GM18861 (cell line): Measurements from ENCODE around the gene YWHAB.

ENCODE experiments used
- ATAC-seq: cut with Tn5 transposase; IDR thresholded peaks from one replicate; pipeline ENCODE4 v1.9.1; 2021; ENCODE audit not compliant: unreplicated experiment

YWHAB gene

DNA sequence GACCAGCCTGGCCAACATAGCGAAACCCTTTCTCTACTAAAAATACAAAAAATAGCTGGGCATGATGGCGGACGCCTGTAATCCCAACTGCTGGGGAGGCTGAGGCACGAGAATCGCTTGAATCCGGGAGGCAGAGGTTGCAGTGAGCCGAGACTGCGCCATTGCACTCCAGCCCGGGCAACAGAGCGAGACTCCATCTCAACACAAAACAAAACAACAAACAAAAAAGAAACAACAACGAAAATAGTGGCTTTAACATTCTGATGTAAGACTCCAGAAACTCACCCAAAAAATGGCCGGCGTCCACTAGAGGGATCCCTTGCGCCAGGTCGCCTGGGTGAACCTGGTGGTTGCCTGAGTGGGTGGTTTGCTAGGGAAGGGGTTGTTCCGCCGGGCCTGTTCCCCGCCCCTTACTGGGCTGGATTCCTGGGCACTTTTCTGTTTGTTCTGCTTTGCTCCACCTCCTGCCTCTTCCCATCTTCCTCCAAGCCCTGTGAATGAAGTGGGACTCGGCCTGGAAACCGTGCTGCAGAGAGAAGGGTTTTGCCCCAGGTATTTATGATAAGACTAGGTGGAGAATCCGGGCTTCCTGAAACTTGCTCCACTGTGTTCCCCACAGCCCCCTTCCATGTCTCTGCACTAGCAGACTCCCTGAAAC is 25.9 kb downstream of the YWHAB start:
- no peak for ATAC-seq

DNA sequence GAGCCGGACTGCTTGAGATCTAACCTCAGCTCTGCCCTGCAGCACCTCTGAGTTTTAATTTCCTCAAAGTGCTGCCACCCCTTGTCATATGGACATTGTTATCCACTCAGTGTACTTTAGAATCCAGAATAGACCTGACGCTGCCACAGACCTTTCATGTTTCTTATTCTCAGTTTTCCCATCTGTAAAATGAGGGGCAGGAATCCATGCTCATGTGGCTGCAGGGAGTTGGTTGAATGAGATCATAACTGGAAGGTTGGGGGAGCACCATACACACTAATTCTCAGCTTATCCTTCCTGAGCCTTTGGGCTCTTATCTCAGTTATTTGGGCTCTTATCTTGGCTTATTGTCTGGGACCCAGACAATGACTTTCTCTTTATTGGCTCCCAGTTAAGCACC is 26.7 kb downstream of the YWHAB start:
- no peak for ATAC-seq

DNA sequence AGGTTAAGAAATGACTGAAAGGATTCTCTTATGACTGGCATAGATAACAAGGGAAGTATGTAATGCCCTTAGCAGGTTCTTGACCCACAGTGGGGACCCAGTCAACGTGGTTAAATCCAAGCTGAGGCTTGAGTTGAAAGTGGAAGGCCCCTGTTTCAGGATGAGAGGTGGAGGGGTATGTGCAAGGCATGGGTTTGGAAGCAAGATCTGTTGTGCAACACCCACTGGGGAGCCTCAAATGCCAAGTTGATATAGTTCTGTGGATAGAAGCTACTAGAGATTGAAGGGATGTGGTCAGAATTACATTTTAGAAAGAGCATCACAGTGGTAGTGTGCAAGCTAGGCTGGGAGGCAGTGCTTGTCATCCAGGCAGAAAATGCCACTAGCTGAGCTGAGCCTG is 29.4 kb downstream of the YWHAB start:
- ATAC-seq, result no peak

DNA sequence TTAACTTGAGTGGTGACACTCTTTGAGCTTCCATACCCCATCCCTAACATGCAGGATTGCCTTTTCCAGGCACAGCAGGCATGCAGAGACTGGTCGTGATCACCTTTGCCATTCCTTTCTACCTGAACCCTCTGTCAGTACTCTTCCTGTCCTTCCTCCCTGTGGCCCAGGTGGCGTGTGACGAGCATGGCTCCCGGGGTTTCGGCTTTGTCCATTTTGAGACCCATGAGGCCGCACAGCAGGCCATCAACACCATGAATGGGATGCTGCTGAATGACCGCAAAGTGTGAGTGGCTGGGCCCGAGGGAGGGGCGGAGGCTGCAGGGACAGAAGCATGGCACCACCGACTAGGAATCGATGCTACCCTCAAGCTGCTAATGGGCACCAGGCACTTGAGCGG is 31.1 kb downstream of the YWHAB start:
- no peak for ATAC-seq

DNA sequence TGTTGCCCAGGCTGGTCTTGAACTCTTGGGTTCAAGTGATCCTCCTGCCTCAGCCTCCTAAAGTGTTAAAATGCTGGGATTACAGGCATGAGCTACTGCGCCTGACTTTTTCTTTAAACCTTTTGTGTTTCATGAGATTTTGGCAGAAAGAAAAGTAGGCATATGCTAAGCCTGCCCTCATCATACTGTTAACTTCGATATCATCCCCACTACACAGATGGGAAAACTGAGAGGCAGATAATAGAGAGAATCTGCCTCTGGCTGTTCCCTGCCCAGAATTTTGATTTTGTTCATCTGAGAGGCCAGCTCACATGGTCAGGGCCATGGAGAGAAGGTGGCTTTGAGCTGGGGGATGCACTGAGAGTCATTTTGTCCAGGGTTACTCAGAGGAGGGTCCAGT is 31.9 kb downstream of the YWHAB start:
- no peak for ATAC-seq

DNA sequence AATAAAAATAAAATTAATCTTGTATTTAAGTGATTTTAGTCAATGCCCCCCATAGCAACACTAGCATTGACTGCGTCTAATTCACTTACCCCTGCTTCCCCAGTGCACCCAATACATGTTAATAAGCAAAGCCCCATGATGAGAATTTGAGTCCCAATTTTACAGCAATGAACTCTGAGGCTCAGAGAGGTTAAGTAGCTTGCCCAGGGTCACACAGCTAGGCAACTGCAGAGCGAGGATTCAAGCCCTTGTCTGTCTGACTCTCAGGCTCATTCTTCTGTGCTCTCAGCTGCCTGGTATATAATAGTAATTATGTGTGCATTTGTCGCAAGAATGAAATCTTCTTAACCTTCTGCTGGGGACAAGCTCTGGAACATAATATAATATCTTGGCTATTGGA is 32.8 kb downstream of the YWHAB start:
- no peak for ATAC-seq

DNA sequence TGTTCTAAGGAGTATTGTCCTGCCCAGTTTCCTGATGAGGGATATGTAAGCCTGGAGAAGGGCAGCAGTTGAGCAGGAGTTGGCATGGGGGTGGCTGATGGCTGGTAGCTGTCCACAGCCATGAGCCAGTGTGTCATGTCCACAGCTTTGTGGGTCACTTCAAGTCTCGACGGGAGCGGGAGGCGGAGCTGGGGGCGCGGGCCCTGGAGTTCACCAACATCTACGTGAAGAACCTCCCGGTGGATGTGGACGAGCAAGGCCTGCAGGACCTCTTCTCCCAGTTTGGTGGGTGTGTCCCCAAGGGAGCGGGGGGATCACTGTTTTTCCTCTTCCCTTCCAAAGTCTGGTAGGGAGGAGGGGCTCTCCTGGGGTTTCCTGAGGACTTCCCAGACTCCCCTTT is 33.3 kb downstream of the YWHAB start:
- ATAC-seq, result no peak

DNA sequence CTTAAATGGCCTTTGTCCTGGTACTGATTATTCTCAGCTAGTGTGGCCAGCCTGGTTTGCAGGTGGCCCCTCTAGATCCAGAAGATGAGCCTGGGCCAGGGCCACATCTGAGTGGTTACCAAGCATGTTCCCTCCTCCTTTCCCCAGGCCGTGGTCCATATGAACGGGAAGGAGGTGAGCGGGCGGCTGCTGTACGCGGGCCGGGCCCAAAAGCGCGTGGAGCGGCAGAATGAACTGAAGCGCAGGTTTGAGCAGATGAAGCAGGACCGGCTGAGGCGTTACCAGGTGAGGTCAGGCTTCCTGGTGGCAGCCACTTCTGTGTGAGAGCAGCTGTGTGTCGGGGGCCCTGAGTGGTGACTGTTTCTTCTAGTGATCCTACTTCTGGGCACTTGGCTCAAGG is 35.9 kb downstream of the YWHAB start:
- no peak for ATAC-seq

DNA sequence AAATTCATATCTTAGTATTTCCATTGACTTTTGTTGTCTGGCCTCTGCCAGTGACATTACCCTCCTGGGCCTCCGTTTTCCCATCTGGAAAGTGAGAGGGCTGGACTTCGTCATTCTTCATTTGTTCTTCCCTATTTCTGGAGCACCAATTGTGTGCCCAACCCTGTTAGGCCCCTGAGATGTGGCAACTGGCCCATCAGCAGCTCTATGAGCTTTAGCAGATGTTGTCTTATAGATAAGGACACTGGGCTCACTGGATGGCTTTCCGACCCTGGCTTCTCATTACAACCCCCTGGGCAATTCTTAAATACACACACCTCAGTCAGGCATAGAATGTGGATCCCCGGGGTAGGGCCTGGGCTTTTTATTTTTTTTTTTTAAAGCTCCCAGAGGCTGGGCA is 39.0 kb downstream of the YWHAB start:
- ATAC-seq, result no peak

DNA sequence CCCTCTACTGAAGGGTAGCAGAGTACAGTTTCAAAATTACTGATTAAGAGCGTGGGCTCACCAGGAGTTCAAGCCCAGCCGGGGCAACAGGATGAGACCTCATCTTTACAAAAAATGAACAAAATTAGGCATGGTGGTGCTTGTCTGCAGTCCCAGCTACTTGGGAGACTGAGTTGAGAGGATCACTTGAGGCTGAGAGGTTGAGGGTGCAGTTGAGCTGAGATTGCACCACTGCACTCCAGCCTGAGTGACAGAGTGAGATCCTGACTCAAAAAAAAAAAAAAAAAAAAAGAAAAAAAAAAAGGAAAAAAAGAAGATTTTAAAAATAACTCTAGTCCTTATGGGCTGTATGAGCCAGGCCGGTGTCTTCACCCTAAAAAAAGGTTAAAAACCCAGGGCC is 43.1 kb downstream of the YWHAB start:
- no peak for ATAC-seq

DNA sequence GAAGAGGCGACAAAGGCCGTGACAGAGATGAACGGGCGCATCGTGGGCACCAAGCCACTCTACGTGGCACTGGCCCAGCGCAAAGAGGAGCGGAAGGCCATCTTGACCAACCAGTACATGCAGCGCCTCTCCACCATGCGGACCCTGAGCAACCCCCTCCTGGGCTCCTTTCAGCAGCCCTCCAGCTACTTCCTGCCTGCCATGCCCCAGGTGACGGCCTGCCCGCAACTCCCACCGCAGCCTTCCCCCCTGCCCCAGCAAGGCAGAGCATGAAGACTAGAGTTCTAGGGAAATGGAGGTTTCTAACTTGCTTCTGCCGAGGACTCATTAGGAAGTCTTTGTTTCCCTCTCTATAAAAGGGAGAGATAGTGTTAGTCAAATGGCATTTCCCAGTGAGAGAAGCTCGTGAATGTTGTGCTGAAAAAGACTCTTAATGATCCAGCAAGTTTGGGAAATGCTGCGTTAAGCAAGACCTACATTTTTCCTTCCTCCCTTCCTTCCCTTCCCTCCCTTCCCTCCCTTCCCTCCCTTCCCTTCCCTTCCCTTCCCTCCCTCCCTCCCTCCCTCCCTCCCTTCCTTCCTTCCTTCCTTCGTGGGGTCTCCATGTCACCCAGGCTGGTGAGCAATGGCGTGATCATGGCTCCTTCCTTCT is 45.1 kb downstream of the YWHAB start:
- ATAC-seq, result no peak

DNA sequence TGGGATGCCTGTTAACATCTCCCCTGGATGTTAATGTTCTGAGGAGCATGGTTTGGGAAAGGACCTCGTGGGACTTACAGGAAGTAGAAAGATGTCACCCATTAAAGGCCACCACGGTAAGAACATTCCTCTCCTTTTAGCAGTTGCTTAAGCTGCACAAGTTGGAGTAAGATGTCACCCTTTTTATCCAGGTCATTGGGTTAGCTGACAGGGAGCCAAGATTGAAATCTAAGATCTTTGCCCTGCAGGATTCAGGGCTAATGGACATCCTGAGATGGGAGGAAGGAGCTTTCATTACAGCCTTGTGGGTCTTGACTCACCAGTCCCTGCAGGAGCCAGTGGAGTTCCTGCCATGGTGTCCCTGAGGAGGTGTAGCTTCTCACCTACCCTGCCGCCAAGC is 46.4 kb downstream of the YWHAB start:
- ATAC-seq, result no peak

DNA sequence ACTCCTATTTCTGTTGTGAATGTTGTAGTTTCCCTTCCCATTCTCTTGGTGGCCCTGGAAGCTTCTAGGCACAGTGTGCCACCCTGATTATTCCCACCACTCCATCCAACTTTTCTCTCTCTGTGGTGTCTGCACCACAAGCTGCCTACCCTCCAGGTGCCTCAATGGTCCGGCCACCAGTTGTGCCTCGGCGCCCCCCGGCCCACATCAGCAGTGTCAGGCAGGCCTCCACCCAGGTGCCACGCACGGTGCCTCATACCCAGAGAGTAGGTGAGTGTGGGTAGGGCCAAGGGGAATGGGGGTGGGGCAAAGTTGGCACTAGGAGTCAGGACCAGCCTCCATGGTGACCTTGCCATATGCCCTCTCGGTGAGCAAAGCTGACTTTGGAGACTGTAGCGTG is 47.4 kb downstream of the YWHAB start:
- no peak for ATAC-seq

DNA sequence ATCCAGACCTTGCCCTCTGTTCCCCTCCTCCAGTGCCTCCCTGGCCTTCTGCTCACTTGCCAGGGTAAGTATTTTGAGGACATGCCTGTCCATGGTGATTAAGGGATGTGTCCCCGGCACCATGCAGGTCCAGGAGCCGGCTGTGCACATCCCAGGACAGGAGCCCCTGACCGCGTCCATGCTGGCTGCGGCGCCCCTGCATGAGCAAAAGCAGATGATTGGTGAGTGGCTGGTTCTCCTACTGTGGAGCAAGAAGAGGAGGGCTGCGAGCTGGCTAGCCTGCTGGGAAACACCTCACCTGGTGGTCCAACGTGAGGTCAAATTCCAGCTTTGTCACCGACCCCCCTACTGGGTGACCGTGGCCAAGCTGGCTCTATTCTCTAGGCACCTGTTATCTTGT is 51.0 kb downstream of the YWHAB start:
- ATAC-seq, result no peak

DNA sequence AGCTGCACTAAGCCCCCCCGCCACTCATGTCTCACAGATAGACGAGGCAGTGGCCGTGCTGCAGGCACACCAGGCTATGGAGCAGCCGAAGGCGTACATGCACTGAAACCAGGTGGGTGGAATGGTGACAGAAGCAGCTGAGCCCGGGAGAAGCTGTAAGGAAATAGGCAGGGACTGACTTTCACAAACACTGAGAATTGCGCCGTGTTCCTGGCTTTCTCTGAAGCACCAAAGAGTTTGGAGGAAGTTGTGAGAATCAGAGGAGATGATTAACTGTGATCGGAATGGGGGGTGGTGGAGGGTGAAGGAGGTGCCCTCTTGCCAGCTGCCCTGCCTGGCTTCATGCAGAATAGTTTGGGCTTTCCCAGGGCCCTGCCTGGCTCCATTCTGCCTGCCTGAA is 53.1 kb downstream of the YWHAB start:
- no peak for ATAC-seq

DNA sequence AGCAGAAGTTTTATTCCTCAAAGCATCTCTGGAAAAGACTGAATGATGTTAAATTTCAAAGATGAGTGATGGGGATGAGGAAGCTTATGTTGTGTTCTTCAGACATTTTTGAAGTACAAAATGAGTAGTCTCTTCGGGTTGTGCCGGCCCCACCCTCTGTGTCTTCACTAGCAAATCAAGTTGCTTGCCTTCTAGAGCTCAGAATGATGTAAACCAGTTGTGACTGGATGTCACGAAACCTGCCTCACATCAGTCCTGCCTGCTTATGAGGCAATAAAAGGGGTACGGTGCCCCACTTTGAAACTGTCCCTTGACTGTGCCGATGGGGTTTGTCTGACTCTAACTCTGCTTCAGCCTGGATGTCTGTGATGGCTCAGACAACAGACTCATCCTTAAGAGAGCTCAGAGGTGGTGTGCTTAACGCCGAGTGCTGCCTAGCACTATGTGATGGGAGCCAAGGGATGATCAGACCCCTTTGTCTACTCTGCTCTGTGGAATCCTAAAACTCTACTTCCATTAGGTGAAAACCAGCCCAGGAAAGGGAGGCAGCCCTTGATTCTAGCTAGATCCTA is 55.7 kb downstream of the YWHAB start:
- no peak for ATAC-seq

DNA sequence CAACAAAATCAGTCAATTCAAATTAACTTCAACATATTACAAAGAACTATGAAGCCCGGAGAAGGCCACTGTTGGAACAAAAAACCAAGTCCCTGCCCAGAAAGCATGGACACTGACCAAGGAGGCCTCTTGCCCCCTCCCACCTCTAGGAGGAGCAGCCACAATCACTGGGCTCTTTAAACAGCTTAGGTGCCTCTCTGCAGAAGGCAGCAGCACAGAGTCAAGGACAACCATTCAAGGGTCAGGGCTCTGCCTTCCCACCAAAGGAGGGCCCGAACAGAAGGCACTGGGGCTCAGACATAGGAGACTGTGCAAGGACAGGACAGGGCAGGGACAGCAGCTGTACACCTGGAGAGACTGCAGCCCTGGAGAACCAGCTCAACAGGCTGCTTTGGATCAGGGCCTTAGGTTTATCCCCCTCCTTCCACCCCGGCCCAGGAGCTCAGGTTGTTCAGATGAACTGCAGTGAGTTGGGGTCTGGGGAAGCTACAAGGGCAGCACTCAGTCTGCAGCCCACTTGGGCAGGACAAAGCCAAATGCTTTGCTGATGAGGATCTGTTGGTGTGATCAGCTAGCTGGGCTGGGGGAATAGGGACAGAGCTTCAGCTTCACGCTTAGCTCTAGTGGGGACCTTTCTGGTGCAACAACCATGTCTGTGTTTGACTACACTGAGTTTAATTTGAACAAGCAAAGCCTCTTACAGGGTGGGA is 56.9 kb downstream of the YWHAB start:
- no peak for ATAC-seq

DNA sequence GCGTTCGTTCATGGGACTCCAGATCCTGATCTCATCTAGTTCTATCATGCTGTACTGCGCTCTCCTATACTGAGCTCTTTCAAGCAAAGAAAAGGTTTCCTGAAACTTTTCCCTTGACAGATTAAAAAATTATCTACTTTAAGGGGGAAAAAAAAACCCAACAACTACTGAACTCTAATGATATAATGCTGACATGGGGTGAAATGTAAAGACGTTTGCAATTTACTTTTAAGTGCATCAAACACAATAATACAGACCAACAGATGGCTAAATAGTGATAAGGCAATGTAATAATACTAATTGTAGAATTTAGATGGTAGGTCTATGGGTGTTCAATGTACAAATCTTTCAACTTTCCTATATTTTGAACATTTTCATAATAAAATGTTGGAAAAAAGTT is 58.3 kb downstream of the YWHAB start:
- ATAC-seq, result no peak

DNA sequence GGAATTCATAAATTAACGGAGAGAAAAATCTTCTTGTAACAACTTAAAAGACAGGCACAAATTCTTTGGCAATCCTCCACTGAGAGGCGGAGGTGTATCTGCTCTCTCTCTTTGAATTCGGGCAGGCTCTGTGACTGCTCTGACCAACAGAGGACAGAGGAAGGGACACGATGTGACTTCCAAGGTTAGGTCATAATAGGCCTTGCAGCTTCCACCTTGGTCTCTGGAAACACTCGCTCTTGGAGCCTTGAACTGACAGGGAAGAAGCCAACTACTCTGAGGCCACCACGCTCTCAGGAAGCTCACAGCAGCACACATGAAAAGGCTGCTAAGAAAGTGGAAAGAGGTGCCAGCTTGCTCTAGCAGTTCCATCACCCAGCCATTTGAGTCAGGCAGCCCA is 59.8 kb downstream of the YWHAB start:
- ATAC-seq, result no peak

DNA sequence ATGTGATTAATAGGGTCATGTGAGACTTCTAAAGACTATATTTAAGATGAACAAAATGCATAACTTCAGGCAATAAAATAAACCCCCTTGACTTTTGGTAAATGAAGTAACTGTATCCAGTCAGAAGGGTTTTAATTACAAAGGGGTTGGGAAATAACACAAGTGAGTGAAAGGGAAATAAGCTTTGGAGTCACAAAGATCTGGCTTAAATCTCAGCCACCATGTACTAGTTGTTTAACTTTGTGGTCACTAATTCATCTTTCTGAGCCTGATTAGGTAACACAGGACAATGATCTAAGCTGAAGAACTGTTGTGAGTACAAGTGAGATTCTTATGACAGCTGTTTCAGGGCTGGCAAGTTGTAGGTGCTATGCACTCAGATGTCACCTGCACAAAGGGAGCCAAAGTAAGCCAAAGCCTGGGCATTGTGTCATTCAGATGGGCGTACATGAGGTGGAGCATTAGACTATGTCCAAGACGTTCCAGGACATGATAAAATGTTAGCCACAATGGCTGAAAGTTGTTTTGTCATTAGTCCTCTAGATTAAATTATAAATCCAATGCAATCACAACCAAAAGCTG is 60.9 kb downstream of the YWHAB start:
- ATAC-seq, result no peak

DNA sequence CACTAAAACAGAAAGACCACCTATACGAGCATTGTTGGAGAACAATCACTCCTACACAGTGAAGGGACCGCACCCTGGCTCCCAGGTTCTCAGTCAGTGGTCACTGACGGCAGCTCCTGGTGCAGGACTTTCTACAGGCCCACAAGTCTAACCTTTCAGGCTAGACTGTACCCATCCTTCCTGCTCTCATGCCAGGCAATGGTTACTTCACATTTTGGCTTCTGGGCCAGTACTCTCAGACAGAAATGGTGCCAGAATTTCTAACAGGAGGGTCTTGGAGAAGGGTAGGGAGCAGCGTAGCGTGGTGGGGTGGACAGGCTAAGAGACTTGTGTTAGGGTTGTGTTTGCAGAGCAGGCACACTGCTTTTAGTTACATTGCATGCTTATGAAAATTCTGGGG is 62.6 kb downstream of the YWHAB start:
- no peak for ATAC-seq

DNA sequence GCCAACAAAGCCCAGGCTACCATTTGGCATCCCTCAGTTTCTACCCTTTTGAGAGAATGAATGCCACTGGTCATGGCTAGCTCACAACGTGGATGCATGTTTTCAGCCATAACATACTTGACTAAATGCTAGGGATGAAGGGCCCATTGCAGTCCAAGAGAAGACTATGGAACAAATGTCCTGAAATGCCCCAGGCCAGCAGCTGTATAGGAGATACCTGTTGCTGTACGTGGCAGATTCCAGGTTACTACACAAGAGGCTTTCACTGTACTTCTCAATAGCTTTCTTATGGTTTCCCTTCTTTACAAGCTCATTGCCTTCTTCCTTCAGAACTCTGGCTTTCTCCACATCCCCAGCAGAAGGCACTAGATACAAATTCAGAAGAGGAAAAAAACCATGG is 63.0 kb downstream of the YWHAB start:
- ATAC-seq, result no peak
